HTERT RPE-1 (cell line): ENCODE results near the gene TAF8.
"Not testable (repeated sequence)": the region's sequence is repeated elsewhere in the genome, so short reads cannot be mapped to it uniquely, and the experiment has no call there.

ENCODE experiments used
- in situ Hi-C: fragments of 300-500 bp; cut with MboI; formaldehyde crosslinking; loops from 4 replicates; pipeline ENCODE4 v1.14.3; 2020; ENCODE audit warnings: low sequenced_read_pairs

The TAF8 gene

DNA sequence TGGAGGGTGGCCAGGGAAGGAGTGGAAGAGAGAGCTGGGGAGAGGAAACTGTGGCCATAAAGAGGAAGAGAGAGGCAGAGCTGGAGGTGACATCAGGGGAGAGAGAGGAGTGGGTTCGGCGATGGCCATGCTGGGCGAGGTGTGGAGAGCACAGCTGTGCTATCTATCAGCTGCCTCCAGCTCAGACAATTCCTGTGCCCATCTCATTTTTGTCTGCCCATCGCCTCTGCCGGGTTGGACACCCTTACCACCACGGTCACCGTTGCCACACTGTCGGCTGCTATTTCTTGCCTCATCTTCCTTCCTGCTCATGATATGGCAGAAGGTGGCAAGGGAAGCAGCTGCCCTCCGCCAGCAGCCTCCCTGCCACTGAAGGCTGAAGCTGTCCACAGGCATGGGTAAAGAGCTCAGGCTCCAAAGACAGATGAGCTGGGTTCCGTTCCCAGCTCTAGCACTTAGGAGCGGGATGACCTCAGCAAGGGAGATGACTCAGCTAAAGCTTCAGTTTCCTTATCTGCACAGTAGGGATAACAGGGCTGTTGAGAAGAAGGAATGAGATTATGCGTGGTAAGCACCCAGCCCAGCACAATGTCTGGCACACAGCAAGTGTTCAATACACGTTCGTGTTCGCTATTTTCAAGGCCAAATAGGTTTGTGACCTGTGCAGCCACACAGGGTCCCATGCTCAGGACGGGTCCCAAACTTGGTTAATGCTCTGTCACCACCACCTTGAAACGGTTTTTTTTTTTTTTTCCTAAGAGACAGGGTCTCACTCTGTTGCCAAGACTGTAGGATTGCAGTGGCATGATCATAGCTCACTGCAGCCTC is 21.9 kb upstream of the TAF8 start:
- in situ Hi-C loops = no loop called here

DNA sequence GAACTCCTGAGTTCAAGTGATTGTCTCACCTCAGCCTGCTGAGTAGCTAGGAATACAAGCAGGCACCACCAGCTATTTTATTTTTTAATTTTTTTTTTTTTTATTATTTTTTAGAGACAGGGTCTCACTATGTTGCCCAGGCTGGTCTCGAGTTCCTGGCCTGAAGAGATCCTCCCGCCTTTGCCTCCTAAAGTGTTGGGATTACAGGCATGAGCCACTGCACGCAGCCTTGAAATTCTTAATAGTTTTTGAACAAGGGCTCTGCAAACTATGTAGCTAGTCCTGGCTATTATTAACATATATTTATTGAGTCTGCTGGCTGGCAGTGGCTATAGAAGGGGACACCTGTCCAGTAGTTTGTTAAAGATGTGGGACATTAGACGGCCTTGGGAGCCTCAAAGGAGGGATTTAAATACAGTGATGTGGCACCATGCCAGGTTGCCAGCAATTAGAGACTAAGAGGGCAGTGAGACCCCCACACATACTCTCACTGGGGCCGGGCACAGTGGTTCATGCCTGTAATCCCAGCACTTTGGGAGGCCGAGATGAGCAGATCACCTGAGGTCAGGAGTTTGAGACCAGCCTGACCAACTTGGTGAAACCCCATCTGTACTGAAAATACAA is 21.1 kb upstream of the TAF8 start:
- in situ Hi-C loops = no loop called here

DNA sequence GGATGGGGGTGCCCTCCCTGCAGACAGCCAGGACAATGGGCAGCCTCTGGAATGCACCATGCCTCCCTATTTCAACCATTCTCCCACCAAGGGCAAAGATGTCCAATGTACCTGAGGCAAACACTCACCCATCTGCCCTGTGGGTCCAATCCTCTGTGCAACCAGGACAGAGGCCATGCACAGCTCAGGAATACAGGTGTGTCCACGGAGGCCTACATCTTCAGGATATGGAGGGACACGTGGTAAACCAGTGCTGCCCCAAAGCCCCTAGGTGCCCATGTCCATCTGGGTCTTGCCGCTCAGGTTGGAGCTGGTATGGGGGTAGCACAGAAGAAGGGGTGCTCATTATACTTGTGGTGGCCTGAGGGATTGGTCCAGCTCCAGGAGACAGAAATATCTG is 20.4 kb upstream of the TAF8 start:
- in situ Hi-C loops = no loop called here

DNA sequence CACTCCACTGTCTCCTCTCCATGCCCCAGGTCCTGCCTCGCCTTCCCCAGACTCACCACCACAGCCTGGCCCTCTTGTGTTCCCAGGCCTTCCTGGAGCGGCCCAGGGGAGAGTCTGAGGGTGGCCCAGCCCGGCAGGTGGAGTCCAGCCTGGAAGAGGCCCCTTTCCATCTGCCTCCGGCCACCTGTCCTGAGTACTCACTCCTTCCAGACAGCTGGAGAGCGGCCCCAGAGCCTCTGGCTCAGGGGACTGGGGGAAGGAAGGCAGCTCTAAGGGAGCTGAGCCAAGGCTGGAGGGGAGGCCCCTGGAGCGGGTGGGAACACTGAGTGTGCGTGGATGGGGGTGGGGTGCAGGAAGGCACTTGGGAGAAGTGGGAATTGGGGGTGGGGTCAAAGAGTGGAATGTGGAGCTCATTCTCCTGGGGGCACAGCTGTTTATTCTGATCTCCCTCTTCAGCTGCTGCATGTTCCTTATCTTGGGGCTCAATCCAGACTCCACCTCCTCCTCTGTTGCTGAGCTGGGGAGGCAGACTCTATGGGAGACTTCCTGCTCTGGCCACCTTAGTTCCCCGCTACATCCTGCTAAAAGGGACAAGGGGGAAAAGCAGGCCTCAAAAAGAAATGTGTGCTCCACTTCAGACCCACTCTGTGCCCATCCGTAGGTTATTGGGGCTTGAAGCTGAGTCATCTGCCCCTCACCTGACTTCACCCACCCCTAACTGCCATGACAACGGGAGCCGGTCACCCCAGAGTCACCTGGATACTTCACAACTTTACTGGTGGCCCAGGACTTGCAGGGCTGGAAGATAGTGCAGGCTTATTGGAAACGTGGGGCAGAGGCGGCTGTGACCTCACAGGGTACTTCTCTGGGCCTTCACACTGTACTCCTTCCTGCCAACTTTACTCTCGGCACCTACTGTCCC is 19.5 kb upstream of the TAF8 start:
- in situ Hi-C loops = no loop called here

DNA sequence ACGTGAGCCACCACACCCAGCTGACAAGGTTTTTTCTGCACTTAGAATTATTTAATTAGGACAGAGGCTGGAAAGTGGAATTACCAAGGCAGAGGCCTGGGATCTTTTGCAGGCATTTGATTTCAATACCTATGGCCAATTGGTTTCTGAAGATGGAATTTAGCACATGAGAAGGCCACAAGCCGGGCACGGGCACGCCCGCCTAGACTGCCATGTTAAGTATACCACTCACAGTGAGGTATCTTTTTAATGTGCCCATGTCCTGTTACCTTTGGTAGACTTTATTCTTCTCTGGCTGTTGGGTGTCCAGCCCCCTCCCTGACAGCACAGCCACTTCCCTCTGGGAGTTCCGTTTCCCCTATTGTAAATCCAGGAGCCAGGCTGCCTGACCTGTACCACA is 18.0 kb upstream of the TAF8 start:
- in situ Hi-C loops = no loop called here

DNA sequence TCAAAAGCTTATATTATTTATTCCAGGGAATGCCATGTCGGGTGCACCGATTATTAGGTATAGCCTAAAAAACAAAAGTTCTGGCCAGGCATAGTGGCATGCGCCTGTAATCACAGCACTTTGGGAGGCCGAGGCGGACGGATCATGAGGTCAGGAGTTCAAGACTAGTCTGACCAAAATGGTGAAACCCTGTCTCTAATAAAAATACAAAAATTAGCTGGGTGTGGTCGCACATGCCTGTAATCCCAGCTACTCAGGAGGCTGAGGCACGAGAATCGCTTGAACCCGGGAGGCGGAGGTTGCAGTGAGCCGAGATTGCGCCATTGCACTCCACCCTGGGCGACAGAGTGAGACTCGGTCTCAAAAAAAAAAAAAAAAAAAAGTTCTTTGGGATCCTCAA is 12.7 kb upstream of the TAF8 start:
- in situ Hi-C loops = not testable (repeated sequence)

DNA sequence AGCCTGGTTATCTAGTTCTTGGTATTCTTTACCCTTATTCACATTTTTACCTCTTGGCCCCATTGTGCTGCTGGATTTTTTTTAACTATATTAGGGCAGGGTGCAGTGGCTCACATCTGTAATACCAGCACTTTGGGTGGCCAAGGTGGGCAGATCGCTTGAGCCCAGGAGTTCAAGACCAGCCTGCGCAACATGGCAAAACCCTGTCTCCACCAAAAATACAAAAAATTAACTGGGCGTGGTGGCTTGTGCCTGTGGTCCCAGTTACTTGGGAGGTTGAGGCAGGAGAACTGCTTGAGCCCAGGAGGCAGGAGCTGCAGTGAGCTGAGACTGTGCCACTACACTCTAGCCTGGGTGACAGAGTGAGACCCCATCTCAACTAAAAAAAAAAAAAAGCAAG is 12.2 kb upstream of the TAF8 start:
- in situ Hi-C loops = no loop called here

DNA sequence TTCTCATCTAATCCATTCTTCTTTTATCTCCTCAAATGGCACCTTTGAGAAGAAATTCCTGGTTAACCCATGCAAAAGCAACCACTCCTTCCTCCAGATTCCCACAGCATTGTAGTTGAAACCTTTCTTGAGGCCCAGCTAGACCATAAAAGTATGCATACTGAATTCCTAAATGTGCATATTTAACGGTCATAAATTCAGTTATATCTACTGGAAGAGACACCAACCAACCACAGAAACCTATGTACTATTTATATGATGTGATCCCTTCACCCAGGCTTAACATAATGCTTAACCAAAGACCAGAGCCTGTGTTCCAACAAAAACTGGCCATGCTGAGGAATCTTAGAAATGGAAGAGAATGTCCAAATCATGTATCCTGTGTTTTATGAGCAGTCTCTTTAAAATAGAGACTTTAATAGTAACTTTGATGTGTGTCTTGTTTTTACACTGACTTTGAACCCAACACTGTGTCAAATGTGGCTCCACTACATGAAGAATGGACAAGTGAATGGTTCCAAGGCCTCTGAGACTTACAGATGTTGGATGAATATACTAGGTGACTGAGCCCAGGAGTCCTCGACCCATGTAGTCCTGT is 11.4 kb upstream of the TAF8 start:
- in situ Hi-C loops = no loop called here

DNA sequence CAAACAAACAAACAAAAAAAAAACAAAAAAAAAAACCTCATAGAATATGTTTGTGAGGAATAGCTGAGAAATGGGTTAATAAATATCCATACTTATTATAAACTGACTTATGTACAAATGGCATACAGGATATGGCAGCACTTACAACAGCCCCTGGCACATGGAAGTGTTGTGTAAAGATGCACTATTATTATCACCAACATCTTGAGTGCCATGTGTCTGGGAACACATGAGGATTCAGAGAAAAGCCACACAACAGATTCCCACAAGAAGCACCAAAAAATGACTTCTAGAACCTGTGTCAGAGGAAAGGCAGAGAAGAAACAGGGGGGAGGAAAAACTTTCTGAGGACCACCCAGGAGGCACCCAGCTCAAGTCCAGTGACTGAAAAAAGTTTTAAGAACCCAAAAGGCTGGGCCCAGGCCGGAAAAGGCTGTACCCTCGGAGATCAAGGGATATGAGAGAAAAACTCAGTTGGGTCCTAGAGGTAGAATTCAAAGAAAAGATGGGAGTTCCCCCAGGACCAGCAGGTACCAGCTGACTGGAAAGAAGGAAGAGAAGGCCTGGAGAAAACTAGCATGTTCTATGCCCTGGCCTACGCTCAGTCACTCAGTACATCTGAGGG is 9.4 kb upstream of the TAF8 start:
- in situ Hi-C loops = no loop called here

DNA sequence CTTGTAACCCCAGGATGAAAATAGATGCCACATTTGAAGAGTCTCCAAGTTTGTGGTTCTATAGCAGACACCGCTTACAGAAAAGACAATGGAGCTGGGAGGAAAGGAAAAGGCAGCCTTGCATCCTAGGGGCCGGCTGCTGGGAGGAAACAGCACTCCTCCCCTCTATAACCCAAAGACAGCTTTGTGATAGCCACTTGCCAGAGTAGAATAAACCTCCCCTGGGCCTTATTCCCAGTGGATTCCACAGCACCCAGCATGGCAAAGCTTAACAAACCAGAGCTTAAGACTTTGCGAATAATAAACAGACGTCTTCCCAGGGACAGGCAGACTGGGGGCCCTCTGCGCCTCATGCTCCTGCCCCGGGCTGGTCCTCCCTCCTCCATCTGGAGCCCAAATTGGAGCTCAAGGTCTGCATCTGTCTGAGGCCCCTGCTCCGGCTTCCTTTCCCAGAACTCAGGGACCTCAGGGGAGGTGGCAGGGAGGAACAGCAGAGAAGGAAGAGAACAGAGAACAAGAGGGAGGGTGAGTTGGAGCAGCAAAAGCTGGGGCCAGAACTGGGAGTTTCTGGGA is 8.8 kb upstream of the TAF8 start:
- in situ Hi-C loops = no loop called here

DNA sequence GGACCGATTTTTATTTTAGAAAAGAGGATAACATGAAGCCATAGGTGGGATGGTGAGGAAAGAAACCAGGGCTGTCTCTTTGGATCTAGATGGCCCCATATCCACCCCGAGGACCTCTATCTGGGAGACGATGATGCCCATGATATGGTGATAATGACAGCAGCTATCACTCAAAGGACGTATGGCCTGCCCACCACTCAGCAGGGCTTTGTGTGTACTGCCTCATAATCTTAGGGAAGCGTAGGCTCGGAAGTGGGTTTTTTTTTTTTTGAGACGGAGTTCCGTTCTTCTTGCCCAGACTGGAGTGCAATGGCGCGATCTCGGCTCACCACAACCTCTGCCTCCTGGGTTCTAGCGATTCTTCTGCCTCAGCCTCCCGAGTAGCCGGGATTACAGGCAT is 8.2 kb upstream of the TAF8 start:
- in situ Hi-C loops = no loop called here

DNA sequence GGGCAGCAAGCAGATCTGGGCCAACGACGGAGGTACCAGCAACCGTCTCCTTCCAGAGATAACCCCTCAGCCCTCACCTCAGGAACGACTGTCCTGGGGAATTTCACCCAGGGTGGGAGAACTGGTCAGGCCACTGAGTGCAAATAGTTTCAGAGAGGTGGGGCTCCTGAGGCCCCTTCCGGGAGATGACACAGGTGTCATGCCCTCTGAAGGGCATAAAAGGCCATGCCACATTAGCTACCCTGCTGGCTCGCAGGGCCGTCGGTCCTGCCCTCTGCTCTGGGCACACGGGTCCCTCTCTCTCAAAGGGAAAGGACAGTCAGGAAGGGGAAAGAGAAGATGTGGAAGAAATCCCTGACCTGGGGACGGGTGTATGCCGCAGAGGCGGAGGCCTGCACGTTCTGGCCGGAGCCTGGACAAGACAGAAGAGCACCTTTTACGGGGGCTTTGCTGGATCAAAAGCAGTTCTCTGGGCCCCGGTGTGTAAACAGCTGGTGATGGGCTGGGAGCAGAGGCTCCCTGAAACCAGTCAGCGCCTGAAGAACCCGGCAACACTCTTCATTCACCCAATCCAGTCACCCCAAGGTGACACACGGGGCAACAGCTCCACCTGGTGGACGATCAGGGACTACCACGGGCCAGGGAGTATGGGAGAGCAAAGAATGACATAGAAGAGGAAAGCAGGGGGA is 6.4 kb upstream of the TAF8 start:
- in situ Hi-C loops = no loop called here

DNA sequence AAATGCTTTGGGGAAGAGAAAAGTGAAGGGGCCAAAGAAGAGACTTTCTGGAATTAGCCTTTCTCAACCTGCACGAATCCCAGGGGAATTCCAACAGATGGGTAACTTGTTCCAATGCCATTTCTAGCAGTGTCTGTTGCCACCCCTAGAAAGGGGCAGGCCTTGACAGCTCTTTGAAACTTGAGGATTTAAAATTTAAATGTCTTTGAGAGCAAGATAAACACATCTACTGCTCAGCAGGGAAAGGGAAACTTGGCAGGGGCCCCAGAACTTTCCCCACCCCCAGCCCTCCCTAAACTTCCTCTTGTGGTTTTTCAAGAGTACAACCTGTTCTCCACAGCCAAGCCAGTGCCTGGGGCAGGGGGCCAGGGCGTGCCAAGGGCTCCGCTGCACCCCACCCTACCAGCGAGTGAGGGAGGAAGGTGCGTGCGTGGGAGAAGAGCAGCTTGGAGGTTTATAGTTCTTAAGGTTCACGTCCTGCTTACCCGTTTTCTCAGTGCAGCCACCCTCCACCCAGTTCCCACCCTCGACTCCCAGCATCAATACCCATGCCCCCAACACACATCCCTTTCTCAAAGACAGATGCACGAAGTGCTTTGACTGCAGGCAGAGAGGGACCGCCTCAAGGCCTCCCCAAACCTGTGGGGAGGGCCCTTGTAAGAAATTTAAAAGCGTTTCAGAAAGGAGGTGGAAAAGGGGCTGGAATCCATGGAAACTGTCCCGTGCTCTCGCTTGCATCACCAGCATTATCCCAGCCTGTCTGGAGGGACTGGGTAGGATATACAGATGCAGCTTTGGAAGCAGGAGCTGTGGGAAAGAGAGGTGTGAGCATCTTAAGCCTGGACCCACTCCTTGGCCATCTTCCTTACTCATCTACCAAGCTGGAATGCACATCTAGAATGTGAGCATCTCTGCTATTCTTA is 4.5 kb upstream of the TAF8 start:
- in situ Hi-C loops = no loop called here

DNA sequence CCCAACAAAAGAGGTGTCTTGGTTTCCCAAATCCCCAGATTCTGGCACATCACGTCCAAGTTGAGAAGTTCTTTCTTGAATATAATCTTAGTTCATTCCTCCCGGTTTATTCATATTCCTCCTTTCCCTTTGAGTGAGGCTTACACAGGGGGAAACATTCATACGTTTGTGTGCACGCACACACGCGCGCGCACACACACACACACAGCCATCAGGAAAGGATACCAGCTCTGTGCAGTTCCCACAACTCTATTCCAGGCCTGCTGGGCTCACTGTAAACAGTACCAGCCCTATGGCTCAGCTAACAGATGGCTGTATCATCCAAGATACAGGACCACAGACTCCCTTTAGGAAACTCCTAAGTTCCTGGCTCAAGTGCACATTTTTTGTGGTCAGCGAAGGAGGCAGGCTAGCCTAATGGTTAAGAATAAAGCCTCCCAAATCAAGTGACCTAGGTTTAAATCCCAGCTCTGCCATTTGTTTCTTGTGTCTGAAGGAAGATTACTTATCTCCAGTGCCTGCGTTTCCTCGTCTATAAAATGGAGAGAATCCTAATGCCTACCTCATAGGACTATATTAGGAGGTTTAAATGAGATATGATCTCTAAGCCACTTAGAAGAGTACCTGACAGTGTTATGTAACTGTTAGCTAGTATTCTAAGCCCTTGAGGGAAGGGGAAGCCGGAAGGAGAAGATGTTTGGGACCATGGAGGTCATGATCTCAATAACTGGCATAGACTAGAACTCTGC is 3.7 kb upstream of the TAF8 start:
- in situ Hi-C loops = no loop called here

DNA sequence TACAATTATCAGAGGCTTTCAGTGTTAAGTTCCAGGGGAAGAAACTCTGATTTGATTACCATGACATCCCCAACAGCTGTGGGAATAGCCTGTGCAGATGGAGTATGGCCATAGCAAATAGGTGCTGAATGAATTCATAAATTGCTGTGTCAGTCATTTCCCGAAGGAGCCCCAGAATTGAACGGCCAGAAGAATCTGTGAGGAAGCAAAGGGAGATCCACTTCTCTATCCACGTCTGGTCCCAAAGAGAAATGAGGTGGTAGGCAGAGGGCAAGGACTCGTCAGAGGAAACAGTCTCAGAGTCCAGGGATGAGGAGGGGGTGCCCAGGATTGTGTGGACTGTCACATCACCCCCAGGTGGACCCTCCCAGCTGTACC is 3.1 kb upstream of the TAF8 start:
- in situ Hi-C loops = no loop called here

DNA sequence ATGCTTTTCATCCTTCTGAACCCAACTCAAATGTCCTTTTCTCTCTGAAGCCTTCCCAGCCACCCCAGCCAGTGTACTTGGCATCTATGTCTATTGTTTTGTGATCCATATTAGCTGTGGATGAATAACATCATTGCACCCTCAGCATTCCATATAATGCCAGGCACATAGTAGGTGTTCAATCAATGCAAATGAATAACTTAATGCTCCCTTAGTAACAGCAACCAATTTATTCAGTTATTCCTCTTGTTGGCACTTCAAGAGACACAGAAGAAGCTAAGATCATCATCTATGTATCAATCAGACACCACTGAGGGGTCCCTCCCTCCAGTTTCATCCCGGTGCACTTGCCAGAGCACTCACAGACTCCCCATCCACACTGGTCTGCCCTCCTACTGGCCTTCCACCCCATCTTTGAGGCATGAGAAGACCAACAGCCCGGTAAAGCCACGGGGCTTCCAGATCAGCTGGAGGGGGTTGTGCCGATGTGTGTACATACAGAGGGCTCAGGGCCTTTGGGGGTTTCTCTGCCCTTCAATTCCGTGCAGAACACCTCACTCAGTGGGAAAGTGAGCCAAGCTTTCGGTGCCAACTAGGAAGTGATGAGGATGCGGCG is 2.4 kb upstream of the TAF8 start:
- in situ Hi-C loops = no loop called here

DNA sequence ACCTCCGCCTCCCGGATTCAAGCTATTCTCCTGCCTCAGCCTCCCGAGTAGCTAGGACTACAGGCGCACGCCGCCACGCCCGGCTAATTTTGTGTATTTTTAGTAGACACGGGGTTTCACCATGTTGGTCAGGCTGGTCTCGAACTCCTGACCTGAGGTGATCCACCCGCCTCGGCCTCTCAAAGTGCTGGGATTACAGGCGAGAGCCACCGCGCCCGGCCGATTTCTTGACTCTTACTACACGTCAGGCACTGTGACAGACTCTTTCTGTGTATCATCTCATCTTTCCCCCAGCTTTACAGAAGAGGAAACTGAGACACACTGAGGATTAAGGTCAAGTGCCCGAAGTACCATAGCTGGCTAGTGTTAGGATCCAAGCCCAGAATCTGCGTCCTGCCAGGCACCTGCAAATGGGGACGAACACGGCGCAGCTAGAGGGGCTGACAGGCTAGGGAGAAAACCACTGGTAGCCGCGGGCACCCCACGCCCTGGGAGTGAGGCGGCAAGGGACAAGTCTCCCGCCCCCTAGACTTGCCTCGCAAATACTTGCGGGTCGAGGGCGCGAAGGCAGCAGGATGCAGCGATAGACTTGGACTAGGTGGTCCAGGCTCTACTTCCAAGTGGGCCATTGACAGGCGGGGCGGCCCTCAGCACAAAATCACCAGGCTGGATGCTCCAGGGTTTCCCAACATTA is 1.1 kb upstream of the TAF8 start:
- in situ Hi-C loops = no loop called here
